Right lobe of liver (tissue), 6 donors: ENCODE measurements around the gene LCE6A. TPM values are rescaled to one million over a fixed set of nuclear protein-coding genes. Genes with fewer than 3 reads are reported as not detected.

Experiments used
- ATAC-seq, 4 donors: fragments of 200-7000 bp; cut with Tn5 transposase; one replicate each; pipeline ENCODE4 v1.9.1; 2020; ENCODE audit warnings: mild to moderate bottlenecking in 4 of 4, moderate library complexity in 4 of 4
- DNase-seq, 3 donors: peaks; one replicate each; pipeline ENCODE4 v3.0.0-alpha.2; 2020
- H3K27ac ChIP-seq, 3 donors: fragments of 200-600 bp; one replicate each; pipeline ENCODE4 v1.8.0; 2022
- H3K27me3 ChIP-seq, 2 donors: fragments of 200-600 bp; one replicate each; pipeline ENCODE4 v1.8.0; 2022
- H3K36me3 ChIP-seq, 4 donors: fragments of 200-600 bp; sonication (generic) in 1 of 4; one replicate each; pipeline versions ENCODE4 v1.5.1 to v1.8.0; 2017 to 2022; ENCODE audit warnings: control low read depth in 1 of 4
- H3K4me1 ChIP-seq, 4 donors: fragments of 200-600 bp; sonication (generic) in 1 of 4; one replicate each; pipeline versions ENCODE4 v1.5.1 to v1.8.0; 2017 to 2022; ENCODE audit warnings: control low read depth in 1 of 4
- H3K4me3 ChIP-seq, 3 donors: fragments of 200-600 bp; one replicate each; pipeline ENCODE4 v1.8.0; 2022
- H3K9me3 ChIP-seq, 4 donors: fragments of 200-600 bp; sonication (generic) in 1 of 4; one replicate each; pipeline versions ENCODE4 v1.5.1 to v1.8.0; 2017 to 2022; ENCODE audit warnings: control low read depth in 1 of 4
- POLR2A ChIP-seq: fragments of 450-650 bp; IDR thresholded peaks from one replicate; pipeline ENCODE4 v1.6.1; 2017; ENCODE audit warnings: antibody characterized with exemption, mild to moderate bottlenecking
- WGBS: methylation state at CpG from one replicate; pipeline ENCODE4 v1.1.6; 2018; ENCODE audit warnings: low coverage, low lambda C conversion rate; ENCODE audit not compliant: insufficient coverage; ENCODE audit errors: missing lambda C conversion rate; 5-methylcytosine and 5-hydroxymethylcytosine counted together
- intact Hi-C, 2 donors: fragments of 100-400 bp; cut with DNase I; formaldehyde crosslinking; loops; one replicate each; pipeline versions ENCODE4 v1.11.2 to v1.14.1; 2022
- total RNA-seq, 6 experiments: library from RNA; depleted of rRNA in 2 of 6; stranded (reverse); fragments of >200 nt in 2 of 6; fragmentation: NEBNext Ultra II Directional in 3 of 6; extraction: Animal tissue kit (Norgen Biotek cat#: 25700) in 3 of 6; gene quantifications; one replicate each; pipeline versions ENCODE4 v1.1.0 to v1.2.4, GENCODE V29; 2016 to 2023
- TF ChIP-seq, protein P1 (sequence below), 4 donors: fragments of 200-600 bp in 3 of 4; fragments of 450-650 bp in 1 of 4; IDR thresholded peaks; one replicate each; pipeline versions ENCODE4 v1.5.1 to v1.8.0; 2016 to 2022; ENCODE audit warnings: antibody characterized with exemption in 4 of 4, mild to moderate bottlenecking in 2 of 4
- donor health status: DM: no; HTN: yes; CAD: no.
- donor health status: DM: no; HTN: no; CAD: no.
- donor health status: DM: no; HTN: no; CAD: no.
- donor health status: DM: no; HTN: yes; CAD: no.
- donor health status: DM: no; HTN: yes; CAD: no.

LCE6A gene
- total RNA-seq, 6 experiments from 2014 or later = not detected

DNA sequence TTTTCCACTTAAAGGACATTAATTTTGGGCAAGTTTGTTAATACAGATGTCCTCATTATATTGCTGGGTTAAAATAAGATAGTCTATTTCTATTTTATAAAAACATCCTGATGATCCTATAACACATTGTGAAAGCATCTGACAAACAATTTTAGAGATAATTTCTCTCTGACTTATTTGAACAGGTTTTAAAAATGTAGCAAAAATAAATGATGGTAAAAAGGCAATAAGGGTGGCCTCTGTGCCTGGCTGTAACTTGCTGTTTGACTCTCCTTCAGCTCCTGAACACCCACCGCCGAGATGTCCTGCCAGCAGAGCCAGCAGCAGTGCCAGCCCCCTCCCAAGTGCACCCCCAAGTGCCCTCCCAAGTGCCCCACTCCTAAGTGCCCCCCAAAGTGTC, 15.5 kb upstream of the LCE6A start, which contains the start of gene LCE1A:
LCE1A (plus strand) TSS at position 301 of the 400 bp plus-strand sequence; CDS start at position 301, 0 bp downstream.
- no peaks in the 10 kb centered on the region for H3K9me3 ChIP-seq
- intact Hi-C loops = no loop called here
- ATAC-seq (no peak), DNase-seq (no peak)
- no peak within 1 kb of the TSS for H3K27ac ChIP-seq
- H3K4me1 ChIP-seq = no peaks in the 10 kb centered on the region
- 40% methylated on average over 1 of the region's 2 CpGs for WGBS
- no peak within 1 kb of the TSS for H3K4me3 ChIP-seq
- H3K27me3 ChIP-seq = peaks cover 0 to 6% of the 10 kb centered on the region in 2 donors
- H3K36me3 ChIP-seq = no peaks in the 10 kb centered on the region
- TF ChIP-seq POLR2A = no peak
- TF ChIP-seq, protein P1, sequence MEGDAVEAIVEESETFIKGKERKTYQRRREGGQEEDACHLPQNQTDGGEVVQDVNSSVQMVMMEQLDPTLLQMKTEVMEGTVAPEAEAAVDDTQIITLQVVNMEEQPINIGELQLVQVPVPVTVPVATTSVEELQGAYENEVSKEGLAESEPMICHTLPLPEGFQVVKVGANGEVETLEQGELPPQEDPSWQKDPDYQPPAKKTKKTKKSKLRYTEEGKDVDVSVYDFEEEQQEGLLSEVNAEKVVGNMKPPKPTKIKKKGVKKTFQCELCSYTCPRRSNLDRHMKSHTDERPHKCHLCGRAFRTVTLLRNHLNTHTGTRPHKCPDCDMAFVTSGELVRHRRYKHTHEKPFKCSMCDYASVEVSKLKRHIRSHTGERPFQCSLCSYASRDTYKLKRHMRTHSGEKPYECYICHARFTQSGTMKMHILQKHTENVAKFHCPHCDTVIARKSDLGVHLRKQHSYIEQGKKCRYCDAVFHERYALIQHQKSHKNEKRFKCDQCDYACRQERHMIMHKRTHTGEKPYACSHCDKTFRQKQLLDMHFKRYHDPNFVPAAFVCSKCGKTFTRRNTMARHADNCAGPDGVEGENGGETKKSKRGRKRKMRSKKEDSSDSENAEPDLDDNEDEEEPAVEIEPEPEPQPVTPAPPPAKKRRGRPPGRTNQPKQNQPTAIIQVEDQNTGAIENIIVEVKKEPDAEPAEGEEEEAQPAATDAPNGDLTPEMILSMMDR (IDR thresholded peaks at IDR 0.05) = no peak

DNA sequence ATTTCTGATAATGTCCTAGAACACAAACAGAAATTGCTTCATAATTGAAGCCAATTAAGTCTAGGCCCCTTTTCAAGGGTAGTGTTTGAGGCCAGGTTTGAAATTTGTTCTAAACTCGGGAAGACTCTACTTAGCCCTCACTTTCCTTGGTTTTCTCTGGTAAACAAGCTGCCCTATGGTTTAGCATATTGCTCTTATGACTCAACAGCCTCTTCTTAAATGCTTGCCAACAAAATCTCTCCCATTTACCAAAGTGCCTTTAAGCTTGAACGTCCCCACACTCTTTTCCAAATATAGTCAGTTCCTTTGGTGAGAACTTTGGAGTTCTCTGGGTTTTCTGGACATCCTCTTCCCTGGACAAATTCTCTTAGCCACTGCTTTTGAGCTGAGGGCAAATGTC, 5.8 kb upstream of the LCE6A start:
- Histone ChIP-seq H3K27me3 (no peaks in the 10 kb centered on the region), H3K4me3 (no peak overlapping the region), H3K27ac (no peak overlapping the region), H3K36me3 (no peaks in the 10 kb centered on the region), H3K4me1 (no peaks in the 10 kb centered on the region), H3K9me3 (no peaks in the 10 kb centered on the region)
- TF ChIP-seq, protein P1 (IDR thresholded peaks at IDR 0.05) = no peak
- ATAC-seq (no peak), DNase-seq (no peak)
- intact Hi-C loops = no loop called here
- WGBS = 8% methylated on average over 2 of the region's 2 CpGs

DNA sequence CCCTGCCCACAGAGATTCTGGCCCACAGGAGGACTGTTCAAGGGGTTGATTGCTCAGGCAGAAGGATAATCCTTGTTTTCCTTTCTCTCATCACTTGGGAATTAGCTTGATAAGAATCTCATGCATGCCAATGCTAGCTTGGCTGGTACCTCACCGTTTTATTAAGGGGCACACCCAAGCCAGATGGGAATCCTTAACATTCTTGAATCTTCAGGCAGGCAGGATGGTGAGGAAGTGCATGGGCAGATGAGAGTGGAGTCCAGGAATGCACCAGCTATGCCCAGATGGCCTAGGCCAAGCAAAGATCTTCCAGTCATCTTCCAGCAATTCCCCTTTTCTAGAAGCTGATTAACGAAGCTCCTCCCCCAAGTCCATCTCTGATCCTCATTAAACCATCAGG, 13.0 kb downstream of the LCE6A start:
- H3K27ac ChIP-seq = no peak overlapping the region
- TF ChIP-seq, protein P1 (IDR thresholded peaks at IDR 0.05) = no peak
- no peak for TF ChIP-seq POLR2A
- no peak for ATAC-seq
- no peak for DNase-seq
- WGBS = 0% methylated on average over 2 of the region's 2 CpGs
- H3K36me3 ChIP-seq = no peaks in the 10 kb centered on the region
- intact Hi-C loops = no loop called here
- no peak overlapping the region for H3K4me3 ChIP-seq
- no peaks in the 10 kb centered on the region for H3K4me1 ChIP-seq
- H3K9me3 ChIP-seq = no peaks in the 10 kb centered on the region
- no peaks in the 10 kb centered on the region for H3K27me3 ChIP-seq

DNA sequence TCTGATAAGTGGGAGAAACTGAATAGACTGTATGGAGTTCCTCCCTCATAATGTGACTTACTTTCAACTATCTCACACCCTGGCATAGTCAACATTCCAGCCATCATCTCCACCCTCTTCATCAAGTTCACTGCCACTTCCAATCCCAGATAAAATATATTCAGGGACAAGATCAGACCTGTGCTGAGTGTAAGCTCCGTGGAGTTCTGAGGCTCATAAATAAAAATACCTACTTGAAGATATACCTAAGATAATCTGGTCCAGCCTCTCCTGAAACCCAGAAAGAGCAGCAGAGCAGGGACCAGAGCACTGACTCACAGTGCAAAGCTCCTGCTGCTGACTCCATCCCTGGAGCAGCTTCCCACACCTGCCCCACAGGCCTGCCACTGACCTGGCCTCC, 15.4 kb downstream of the LCE6A start:
- no peak for ATAC-seq
- 70% methylated on average over 1 of the region's 1 CpG for WGBS

More for the DNA sequence above, 15.4 kb downstream of the LCE6A start:
- intact Hi-C loops = no loop called here
- Histone ChIP-seq H3K27me3 (no peaks in the 10 kb centered on the region), H3K36me3 (no peaks in the 10 kb centered on the region), H3K4me3 (no peak overlapping the region), H3K4me1 (no peaks in the 10 kb centered on the region), H3K9me3 (no peaks in the 10 kb centered on the region), H3K27ac (no peak overlapping the region)
- no peak for DNase-seq
- TF ChIP-seq, protein P1 (IDR thresholded peaks at IDR 0.05) = no peak
- TF ChIP-seq POLR2A = no peak
